Erythroblast (primary cell): ENCODE measurements around the gene C1orf105.

Experiments used
- GATA1 ChIP-seq: IDR thresholded peaks from 2 replicates; pipeline ENCODE4 v1.6.1; 2011; ENCODE audit warnings: low read depth, mild to moderate bottlenecking, control low read depth, low read length, moderate library complexity
- POLR2A ChIP-seq: IDR thresholded peaks from 2 replicates; pipeline ENCODE4 v1.6.1; 2011; ENCODE audit warnings: mild to moderate bottlenecking, low read length

DNA sequence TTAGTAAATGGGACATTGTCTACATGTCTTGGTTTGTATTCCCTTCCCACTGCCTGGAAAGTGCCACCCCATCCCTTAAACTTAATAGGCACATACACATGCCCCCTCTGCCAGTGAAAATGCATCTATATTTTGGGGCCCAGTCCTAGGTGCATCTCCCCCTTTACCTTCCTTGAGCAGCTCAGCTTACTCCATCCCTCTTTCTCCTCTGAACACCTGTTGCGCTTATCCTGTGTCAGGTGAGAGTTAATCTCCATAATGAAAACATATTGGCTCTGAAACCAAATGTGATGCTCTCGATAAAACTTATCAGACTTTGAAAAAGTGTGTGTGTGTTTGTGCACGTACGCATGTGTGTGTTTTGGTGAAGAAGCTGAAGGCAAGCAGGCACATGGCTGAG, 97.1 kb downstream of the C1orf105 start:
- TF ChIP-seq POLR2A (no peak), GATA1 (no peak)
